Mesendoderm (in vitro differentiated cells): ENCODE data around the gene FLVCR2.
A peak's percentile ranks its signal among the peaks of the same experiment; 100 is the strongest.

ENCODE experiments used
- DNase-seq: peaks from one replicate; pipeline ENCODE4 v3.0.0; 2013
- H2AK5ac ChIP-seq: 2 replicates; pipeline ENCODE4 v1.6.1; 2013; ENCODE audit warnings: low read length, inconsistent platforms
- H2BK120ac ChIP-seq: 2 replicates; pipeline ENCODE4 v1.6.1; 2013; ENCODE audit warnings: low read depth, mild to moderate bottlenecking, low read length, moderate library complexity, mixed read lengths
- H2BK15ac ChIP-seq: replicated peaks from 2 replicates; pipeline ENCODE4 v1.6.1; 2013; ENCODE audit warnings: low read depth, mild to moderate bottlenecking, moderate library complexity
- H2BK5ac ChIP-seq: 2 replicates; pipeline ENCODE4 v1.6.1; 2013; ENCODE audit warnings: low read length, inconsistent platforms
- H3K18ac ChIP-seq: 2 replicates; pipeline ENCODE4 v1.6.1; 2013; ENCODE audit warnings: mild to moderate bottlenecking, low read length, mixed read lengths
- H3K23ac ChIP-seq: one replicate; pipeline ENCODE4 v1.6.1; 2013; ENCODE audit warnings: low read length
- H3K27ac ChIP-seq: 2 replicates; pipeline ENCODE4 v1.5.1; 2013; ENCODE audit warnings: low read depth, mild to moderate bottlenecking, inconsistent platforms, low read length, moderate library complexity
- H3K27me3 ChIP-seq: 2 replicates; pipeline ENCODE4 v1.6.1; 2013; ENCODE audit warnings: low read length, control low read depth, mild to moderate bottlenecking, inconsistent platforms; ENCODE audit not compliant: insufficient read depth, poor library complexity
- H3K36me3 ChIP-seq: 2 replicates; pipeline ENCODE4 v1.6.1; 2013; ENCODE audit warnings: low read length, inconsistent platforms; ENCODE audit not compliant: control insufficient read depth, insufficient read depth
- H3K4ac ChIP-seq: one replicate; pipeline ENCODE4 v1.6.1; 2013; ENCODE audit warnings: low read depth, mild to moderate bottlenecking, low read length, moderate library complexity
- H3K4me1 ChIP-seq: 2 replicates; pipeline ENCODE4 v1.6.1; 2013; ENCODE audit warnings: low read depth, low read length, inconsistent platforms; ENCODE audit not compliant: control insufficient read depth
- H3K4me2 ChIP-seq: 2 replicates; pipeline ENCODE4 v1.6.1; 2013; ENCODE audit warnings: low read length
- H3K4me3 ChIP-seq: 2 replicates; pipeline ENCODE4 v1.5.1; 2013; ENCODE audit warnings: mild to moderate bottlenecking, low read length
- H3K56ac ChIP-seq: one replicate; pipeline ENCODE4 v1.6.1; 2013; ENCODE audit warnings: low read length
- H3K79me1 ChIP-seq: 2 replicates; pipeline ENCODE4 v1.6.1; 2013; ENCODE audit warnings: low read length, inconsistent platforms
- H3K79me2 ChIP-seq: 2 replicates; pipeline ENCODE4 v1.6.1; 2013; ENCODE audit warnings: mild to moderate bottlenecking, low read length; ENCODE audit not compliant: control insufficient read depth, insufficient read depth
- H3K9ac ChIP-seq: 2 replicates; pipeline ENCODE4 v1.6.1; 2013; ENCODE audit warnings: low read length, inconsistent platforms
- H4K5ac ChIP-seq: one replicate; pipeline ENCODE4 v1.6.1; 2013; ENCODE audit warnings: low read length
- H4K8ac ChIP-seq: one replicate; pipeline ENCODE4 v1.6.1; 2013; ENCODE audit warnings: low read depth, mild to moderate bottlenecking, control low read depth, low read length, moderate library complexity
- WGBS: extraction: QIAGEN DNeasy Blood & Tissue Kit; methylation state at CpG from one replicate; pipeline ENCODE4 v1.1.7; 2013; ENCODE audit warnings: low lambda C conversion rate, missing lambda C conversion rate; ENCODE audit not compliant: insufficient coverage; ENCODE audit errors: extremely low coverage; 5-methylcytosine and 5-hydroxymethylcytosine counted together

Gene FLVCR2

DNA sequence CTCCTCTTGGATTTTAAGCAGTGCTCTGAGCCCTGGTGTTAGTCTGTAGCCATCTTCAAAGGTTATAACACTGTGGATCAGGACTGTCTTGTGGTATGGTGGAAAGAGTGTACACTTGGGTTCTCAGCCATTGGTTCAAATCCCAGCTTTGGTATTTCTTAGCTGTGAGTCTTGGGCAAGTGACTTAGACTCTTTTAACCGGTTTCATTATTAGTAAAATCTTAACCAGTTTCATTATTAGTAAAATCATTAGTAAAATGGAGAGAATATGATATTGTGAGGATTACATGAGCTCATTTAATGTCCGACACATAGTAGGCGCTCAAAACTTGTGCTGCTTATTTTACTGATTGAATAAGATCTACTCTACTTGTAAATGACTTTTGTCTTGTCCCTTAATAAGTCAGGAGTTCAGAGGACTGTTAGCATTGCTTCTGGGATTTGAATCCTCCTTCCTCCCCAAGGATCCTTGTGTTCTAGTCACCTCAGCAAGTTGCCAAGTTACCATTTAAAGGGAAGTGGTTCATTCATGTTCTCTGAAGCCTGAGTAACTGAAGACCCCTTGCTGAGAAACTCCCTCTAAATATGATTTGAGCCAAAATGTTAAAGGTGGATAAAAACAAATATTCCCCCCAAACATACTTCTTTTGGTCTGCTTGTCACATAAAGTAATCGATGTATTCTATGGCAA, 95.1 kb downstream of the FLVCR2 start:
- no peak overlapping the region for H3K9ac ChIP-seq
- no peak overlapping the region for H3K27ac ChIP-seq
- no peak overlapping the region for H3K56ac ChIP-seq
- H3K4me3 ChIP-seq = no peak overlapping the region
- DNase-seq = no peak
- no peak overlapping the region for H2BK15ac ChIP-seq
- no CpG with 5 or more reads among the region's 4 CpGs for WGBS
- H4K8ac ChIP-seq = no peak overlapping the region
- no peak overlapping the region for H4K5ac ChIP-seq
- no peak overlapping the region for H2AK5ac ChIP-seq
- no peaks in the 10 kb centered on the region for H3K4me1 ChIP-seq
- no peak overlapping the region for H3K18ac ChIP-seq
- no peak overlapping the region for H2BK5ac ChIP-seq
- no peak overlapping the region for H2BK120ac ChIP-seq
- peaks cover 3% of the 10 kb centered on the region for H3K36me3 ChIP-seq
- H3K79me2 ChIP-seq = no peaks in the 10 kb centered on the region
- peaks cover 4% of the 10 kb centered on the region for H3K79me1 ChIP-seq
- H3K27me3 ChIP-seq = no peaks in the 10 kb centered on the region
- H3K23ac ChIP-seq = no peak overlapping the region
- no peak overlapping the region for H3K4ac ChIP-seq
- no peak overlapping the region for H3K4me2 ChIP-seq

- H4K5ac ChIP-seq = no peak overlapping the region
- H3K23ac ChIP-seq = no peak overlapping the region
- peaks cover 5% of the 10 kb centered on the region for H3K79me1 ChIP-seq
- no peak overlapping the region for H3K4me3 ChIP-seq
- H3K9ac ChIP-seq = no peak overlapping the region
- WGBS = no CpG with 5 or more reads among the region's 2 CpGs
- H2BK120ac ChIP-seq = no peak overlapping the region
- H3K4me1 ChIP-seq = no peaks in the 10 kb centered on the region
- H3K4me2 ChIP-seq = no peak overlapping the region
- no peak overlapping the region for H3K27ac ChIP-seq
- H2AK5ac ChIP-seq = no peak overlapping the region
- H3K27me3 ChIP-seq = no peaks in the 10 kb centered on the region
- no peaks in the 10 kb centered on the region for H3K36me3 ChIP-seq
- H3K79me2 ChIP-seq = no peaks in the 10 kb centered on the region
- no peak overlapping the region for H4K8ac ChIP-seq
- no peak overlapping the region for H3K56ac ChIP-seq
- H3K18ac ChIP-seq = no peak overlapping the region
- DNase-seq = peak; percentile 57
- no peak overlapping the region for H2BK5ac ChIP-seq
- H2BK15ac ChIP-seq = no peak overlapping the region
- no peak overlapping the region for H3K4ac ChIP-seq
These were observed 97.0 kb downstream of the FLVCR2 start for GRCh38 chr14:75675265-75675960.

DNA sequence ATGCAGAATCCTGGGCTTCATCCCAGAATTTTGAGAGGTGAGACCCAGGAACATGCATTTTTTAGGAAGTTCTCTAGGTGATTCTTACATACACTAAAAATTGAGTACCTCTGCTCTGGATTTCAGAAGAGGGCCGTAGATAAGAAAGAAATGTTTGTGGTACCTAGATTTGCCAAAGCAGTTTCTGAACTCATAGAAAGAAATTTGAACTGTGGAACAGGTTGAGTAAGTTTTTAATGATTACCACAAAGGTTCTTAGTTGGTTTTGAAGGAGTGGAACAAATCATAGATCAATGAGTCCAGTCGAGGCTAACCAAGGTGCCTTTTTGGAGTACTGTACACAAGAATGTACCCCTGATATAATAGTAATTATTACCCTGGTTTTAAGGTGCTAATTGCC, 107.5 kb downstream of the FLVCR2 start:
- Histone ChIP-seq H2BK5ac (no peak overlapping the region), H3K4ac (no peak overlapping the region), H3K36me3 (peaks cover 2% of the 10 kb centered on the region), H3K23ac (no peak overlapping the region), H3K27ac (no peak overlapping the region), H2BK15ac (no peak overlapping the region), H3K4me2 (no peak overlapping the region), H3K79me1 (no peaks in the 10 kb centered on the region), H3K18ac (no peak overlapping the region), H4K8ac (no peak overlapping the region), H4K5ac (no peak overlapping the region), H3K4me3 (no peak overlapping the region), H2AK5ac (no peak overlapping the region), H3K56ac (no peak overlapping the region), H2BK120ac (no peak overlapping the region), H3K27me3 (no peaks in the 10 kb centered on the region), H3K79me2 (no peaks in the 10 kb centered on the region), H3K9ac (no peak overlapping the region), H3K4me1 (no peaks in the 10 kb centered on the region)
- no CpG with 5 or more reads among the region's 2 CpGs for WGBS
- DNase-seq = no peak

- Histone ChIP-seq H3K4me1 (no peaks in the 10 kb centered on the region), H3K36me3 (peaks cover 4% of the 10 kb centered on the region), H4K5ac (no peak overlapping the region), H3K4me2 (no peak overlapping the region), H3K79me2 (no peaks in the 10 kb centered on the region), H2BK5ac (no peak overlapping the region), H2BK120ac (no peak overlapping the region), H3K9ac (no peak overlapping the region), H3K4ac (no peak overlapping the region), H3K23ac (no peak overlapping the region), H4K8ac (no peak overlapping the region), H3K18ac (no peak overlapping the region), H3K4me3 (no peak overlapping the region), H3K79me1 (no peaks in the 10 kb centered on the region), H2AK5ac (no peak overlapping the region), H3K27ac (no peak overlapping the region), H3K56ac (no peak overlapping the region), H2BK15ac (no peak overlapping the region), H3K27me3 (no peaks in the 10 kb centered on the region)
- no CpG with 5 or more reads among the region's 2 CpGs for WGBS
- no peak for DNase-seq
These were observed 110.6 kb downstream of the FLVCR2 start for GRCh38 chr14:75689012-75689411.

GRCh38 chr14:75690010-75690409, 111.6 kb downstream of the FLVCR2 start:
- no peak for DNase-seq
- no peaks in the 10 kb centered on the region for H3K27me3 ChIP-seq
- H3K36me3 ChIP-seq = peaks cover 4% of the 10 kb centered on the region
- no peak overlapping the region for H2BK15ac ChIP-seq
- no peak overlapping the region for H4K5ac ChIP-seq
- no peak overlapping the region for H3K27ac ChIP-seq
- H4K8ac ChIP-seq = no peak overlapping the region
- no peak overlapping the region for H3K18ac ChIP-seq
- WGBS = no CpG with 5 or more reads among the region's 7 CpGs
- no peaks in the 10 kb centered on the region for H3K79me1 ChIP-seq
- H3K79me2 ChIP-seq = no peaks in the 10 kb centered on the region
- no peak overlapping the region for H3K23ac ChIP-seq
- H3K4me2 ChIP-seq = no peak overlapping the region
- H3K4ac ChIP-seq = no peak overlapping the region
- no peak overlapping the region for H3K56ac ChIP-seq
- H3K9ac ChIP-seq = no peak overlapping the region
- no peak overlapping the region for H3K4me3 ChIP-seq
- no peak overlapping the region for H2BK5ac ChIP-seq
- H2AK5ac ChIP-seq = no peak overlapping the region
- H3K4me1 ChIP-seq = no peaks in the 10 kb centered on the region
- H2BK120ac ChIP-seq = no peak overlapping the region
